ENCODE measurements around the gene ANXA5. TPM values are rescaled to one million over a fixed set of nuclear protein-coding genes. Genes with fewer than 3 reads are reported as not detected.

ANXA5 gene
- total and polyA plus RNA-seq, 4 donors, result 71.0 to 131 (median 87.0) TPM

GRCh38 chr4:121655320-121656268 lies 41.2 kb downstream of the ANXA5 start:
- H3K9me3 ChIP-seq (ENCODE audit: control insufficient read depth in 4 of 4, low read length in 3 of 4), result no peaks in the 10 kb centered on the region
- no peaks in the 10 kb centered on the region for H3K4me1 ChIP-seq (ENCODE audit: control insufficient read depth in 4 of 4, insufficient read depth in 4 of 4, low read length in 3 of 4)
- TF ChIP-seq SP1 (IDR thresholded peaks at IDR 0.05) (no peak), RAD21 (IDR thresholded peaks at IDR 0.05) (no peak), HNF4A (conservative IDR thresholded peaks at IDR 0.05) (no peak), YY1 (IDR thresholded peaks at IDR 0.05) (no peak), JUND (IDR thresholded peaks at IDR 0.05) (no peak), GABPA (IDR thresholded peaks at IDR 0.05 in 1 of 2, conservative IDR thresholded peaks at IDR 0.05 in 1 of 2) (no peak), MAX (IDR thresholded peaks at IDR 0.05) (no peak), REST (IDR thresholded peaks at IDR 0.05) (no peak), FOXA1 (IDR thresholded peaks at IDR 0.05) (no peak)
- no peak overlapping the region for H3K9ac ChIP-seq (ENCODE audit: low read depth in 1 of 2, low read length in 2 of 2)
- H3K27ac ChIP-seq (ENCODE audit: low read depth in 1 of 2, low read length in 2 of 2), result no peak overlapping the region
- 70% methylated on average over 7 of the region's 7 CpGs for WGBS
- no peaks in the 10 kb centered on the region for H3K36me3 ChIP-seq (ENCODE audit: control insufficient read depth in 4 of 4, insufficient read depth in 3 of 4, low read depth in 1 of 4, low read length in 3 of 4)
- DNase-seq (ENCODE audit: low spot score), result no peak
- H3K27me3 ChIP-seq (ENCODE audit: control insufficient read depth in 4 of 4, insufficient read depth in 4 of 4, low read length in 3 of 4), result no peaks in the 10 kb centered on the region
- H3K4me3 ChIP-seq (ENCODE audit: low read depth in 1 of 3, low read length in 3 of 3), result no peak overlapping the region

GRCh38 chr4:121654738-121655137 lies 42.0 kb downstream of the ANXA5 start:
- no peaks in the 10 kb centered on the region for H3K4me1 ChIP-seq (ENCODE audit: control insufficient read depth in 4 of 4, insufficient read depth in 4 of 4, low read length in 3 of 4)
- TF ChIP-seq RAD21 (IDR thresholded peaks at IDR 0.05) (no peak), SP1 (IDR thresholded peaks at IDR 0.05) (no peak), GABPA (IDR thresholded peaks at IDR 0.05 in 1 of 2, conservative IDR thresholded peaks at IDR 0.05 in 1 of 2) (no peak)
- H3K9me3 ChIP-seq (ENCODE audit: control insufficient read depth in 4 of 4, low read length in 3 of 4), result no peaks in the 10 kb centered on the region
- H3K27ac ChIP-seq (ENCODE audit: low read depth in 1 of 2, low read length in 2 of 2), result no peak overlapping the region
- H3K4me3 ChIP-seq (ENCODE audit: low read depth in 1 of 3, low read length in 3 of 3), result no peak overlapping the region
- no peak overlapping the region for H3K9ac ChIP-seq (ENCODE audit: low read depth in 1 of 2, low read length in 2 of 2)
- H3K27me3 ChIP-seq (ENCODE audit: control insufficient read depth in 4 of 4, insufficient read depth in 4 of 4, low read length in 3 of 4), result no peaks in the 10 kb centered on the region
- no peaks in the 10 kb centered on the region for H3K36me3 ChIP-seq (ENCODE audit: control insufficient read depth in 4 of 4, insufficient read depth in 3 of 4, low read depth in 1 of 4, low read length in 3 of 4)
- 88% methylated on average over 3 of the region's 3 CpGs for WGBS
- DNase-seq (ENCODE audit: low spot score), result no peak

DNA sequence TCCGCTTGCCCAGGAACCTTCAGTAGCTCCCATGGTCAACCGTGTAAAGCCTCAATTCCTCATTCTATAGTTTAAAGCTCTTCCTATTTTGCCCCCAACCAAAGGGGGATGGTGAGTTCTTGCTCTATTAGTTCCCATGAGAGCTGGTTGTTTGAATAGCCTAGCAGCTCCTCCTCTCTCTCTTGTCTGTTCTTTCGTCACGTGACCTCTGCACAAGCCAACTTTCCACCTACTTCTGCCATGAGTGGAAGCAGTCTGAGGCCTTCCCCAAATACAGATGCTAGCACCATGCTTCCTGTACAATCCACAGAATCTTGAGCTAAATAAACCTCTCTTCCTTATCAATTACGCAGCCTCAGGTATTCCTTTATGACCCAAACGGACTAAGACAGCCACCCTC lies 42.8 kb downstream of the ANXA5 start:
- Histone ChIP-seq H3K4me1 (ENCODE audit: control insufficient read depth in 4 of 4, insufficient read depth in 4 of 4, low read length in 3 of 4) (no peaks in the 10 kb centered on the region), H3K4me3 (ENCODE audit: low read depth in 1 of 3, low read length in 3 of 3) (no peak overlapping the region), H3K27me3 (ENCODE audit: control insufficient read depth in 4 of 4, insufficient read depth in 4 of 4, low read length in 3 of 4) (no peaks in the 10 kb centered on the region), H3K27ac (ENCODE audit: low read depth in 1 of 2, low read length in 2 of 2) (no peak overlapping the region), H3K9me3 (ENCODE audit: control insufficient read depth in 4 of 4, low read length in 3 of 4) (no peaks in the 10 kb centered on the region), H3K9ac (ENCODE audit: low read depth in 1 of 2, low read length in 2 of 2) (no peak overlapping the region), H3K36me3 (ENCODE audit: control insufficient read depth in 4 of 4, insufficient read depth in 3 of 4, low read depth in 1 of 4, low read length in 3 of 4) (no peaks in the 10 kb centered on the region)
- no peak for DNase-seq (ENCODE audit: low spot score)
- WGBS, result 82% methylated on average over 6 of the region's 6 CpGs
- TF ChIP-seq FOXA2 (IDR thresholded peaks at IDR 0.05) (no peak), FOXA1 (IDR thresholded peaks at IDR 0.05) (no peak), HNF4A (conservative IDR thresholded peaks at IDR 0.05) (no peak)
